Kidney (tissue), 14 donors: ENCODE measurements around the gene TIAM2. TPM values are rescaled to one million over a fixed set of nuclear protein-coding genes. Genes with fewer than 3 reads are reported as not detected.

Source experiments
- DNase-seq, 5 donors: peaks; one replicate each; pipeline ENCODE4 v3.0.0-alpha.2; 2013 to 2020
- FAIRE-seq: peaks from 2 replicates; lab custom pipeline; 2012; peaks lifted over from hg19 to GRCh38; lab: Jason Lieb, UNC
- H3K27ac ChIP-seq, 2 donors: one replicate each; pipeline ENCODE4 v1.7.0; 2013; ENCODE audit warnings: low read depth in 2 of 2, low read length in 2 of 2, inconsistent platforms in 1 of 2
- H3K27me3 ChIP-seq: one replicate; pipeline ENCODE4 v1.7.1; 2013; ENCODE audit warnings: low read length, inconsistent platforms; ENCODE audit not compliant: control insufficient read depth, insufficient read depth
- H3K36me3 ChIP-seq, 3 donors: one replicate each; pipeline versions ENCODE4 v1.7.0 to v1.7.1; 2013; ENCODE audit warnings: low read length in 3 of 3, control low read depth in 1 of 3, inconsistent platforms in 1 of 3; ENCODE audit not compliant: insufficient read depth in 3 of 3, control insufficient read depth in 2 of 3
- H3K4me1 ChIP-seq, 3 donors: one replicate each; pipeline versions ENCODE4 v1.7.0 to v1.7.1; 2013; ENCODE audit warnings: low read length in 3 of 3, inconsistent platforms in 1 of 3, low read depth in 1 of 3; ENCODE audit not compliant: control insufficient read depth in 2 of 3, insufficient read depth in 2 of 3
- H3K4me3 ChIP-seq, 3 donors: one replicate each; pipeline versions ENCODE4 v1.7.0 to v1.8.1; 2013; ENCODE audit warnings: low read length in 3 of 3, control low read depth in 1 of 3, inconsistent platforms in 1 of 3
- H3K9ac ChIP-seq, 3 donors: one replicate each; pipeline versions ENCODE4 v1.7.0 to v1.7.1; 2013; ENCODE audit warnings: low read length in 3 of 3, control low read depth in 1 of 3, inconsistent platforms in 1 of 3
- H3K9me3 ChIP-seq, 3 donors: one replicate each; pipeline versions ENCODE4 v1.7.0 to v1.7.1; 2013; ENCODE audit warnings: low read length in 3 of 3, control low read depth in 1 of 3, inconsistent platforms in 1 of 3; ENCODE audit not compliant: control insufficient read depth in 2 of 3, insufficient read depth in 1 of 3
- CTCF ChIP-seq: IDR thresholded peaks from 3 replicates; pipeline ENCODE4 v1.5.1; 2012; ENCODE audit warnings: mild to moderate bottlenecking, moderate library complexity, borderline replicate concordance; ENCODE audit not compliant: insufficient read depth; ENCODE audit errors: extremely low read depth
- intact Hi-C: fragments of 100-400 bp; cut with DNase I; formaldehyde crosslinking; loops from one replicate; pipeline ENCODE4 v1.11.1; 2022
- polyA plus RNA-seq: library from polyadenylated mRNA; stranded (reverse); fragments of 350-450 nt; fragmentation: Illumina TruSeq; extraction: RNeasy Lipid Tissue Mini Kit (QIAGEN cat#74804); gene quantifications from one replicate; pipeline ENCODE4 v1.2.3, GENCODE V29; 2014; ENCODE audit warnings: low read depth, low replicate concordance; ENCODE audit not compliant: insufficient read depth
- total RNA-seq: library from RNA; stranded (reverse); fragmentation: NEBNext Ultra II Directional; extraction: Animal tissue kit (Norgen Biotek cat#: 25700); gene quantifications from one replicate; pipeline ENCODE4 v1.2.1, GENCODE V29; 2021
- donor health status: control.
- donor health status: control.
- donor health status: control.
- donor health status: control.
- donor health status: control.
- donor health status: DM: yes; HTN: yes; CAD: no.
- donor health status: Normal renal cell carcinoma (clear cell type).

The TIAM2 gene
- total and polyA plus RNA-seq, 2 donors from 2014 or later = 6.8 to 7.6 TPM

- Histone ChIP-seq H3K9me3 (no peaks in the 10 kb centered on the region), H3K9ac (no peak overlapping the region), H3K4me3 (no peak overlapping the region), H3K27ac (no peak overlapping the region), H3K27me3 (no peaks in the 10 kb centered on the region), H3K36me3 (peaks cover 0 to 2% (median 0%) of the 10 kb centered on the region in 3 donors), H3K4me1 (no peaks in the 10 kb centered on the region)
- no peak for TF ChIP-seq CTCF
- DNase-seq (no peak), FAIRE-seq (no peak)
- intact Hi-C loops = no loop called here
These were observed 281.5 kb downstream of the TIAM2 start for GRCh38 chr6:155276638-155277037.

GRCh38 chr6:155278319-155279049 lies 283.4 kb downstream of the TIAM2 start:
- no peak for DNase-seq
- peaks cover 0 to 2% (median 1%) of the 10 kb centered on the region in 3 donors for H3K36me3 ChIP-seq
- H3K4me3 ChIP-seq = no peak overlapping the region
- H3K9me3 ChIP-seq = no peaks in the 10 kb centered on the region
- no peak overlapping the region for H3K9ac ChIP-seq
- no peaks in the 10 kb centered on the region for H3K27me3 ChIP-seq
- H3K4me1 ChIP-seq = no peaks in the 10 kb centered on the region
- no peak for TF ChIP-seq CTCF
- intact Hi-C loops = no loop called here
- H3K27ac ChIP-seq = no peak overlapping the region
- FAIRE-seq = no peak

- H3K4me1 ChIP-seq = no peaks in the 10 kb centered on the region
- no peaks in the 10 kb centered on the region for H3K27me3 ChIP-seq
- DNase-seq (no peak), FAIRE-seq (no peak)
- TF ChIP-seq CTCF = no peak
- intact Hi-C loops = no loop called here
- no peak overlapping the region for H3K27ac ChIP-seq
- no peak overlapping the region for H3K4me3 ChIP-seq
- no peaks in the 10 kb centered on the region for H3K9me3 ChIP-seq
- H3K9ac ChIP-seq = no peak overlapping the region
- H3K36me3 ChIP-seq = peaks cover 5 to 9% (median 7%) of the 10 kb centered on the region in 3 donors
These were observed 289.7 kb downstream of the TIAM2 start for GRCh38 chr6:155284775-155285174.
